Right ventricle myocardium inferior (tissue), 1 donor: ENCODE results near the gene ITGA1. TPM values are rescaled to one million over a fixed set of nuclear protein-coding genes. Genes with fewer than 3 reads are reported as not detected.
"Not testable (repeated sequence)": the region's sequence is repeated elsewhere in the genome, so short reads cannot be mapped to it uniquely, and the experiment has no call there.

Experiments used
- ATAC-seq: fragments of 200-7000 bp; cut with Tn5 transposase; one replicate; pipeline ENCODE4 v1.9.1; 2020; ENCODE audit warnings: mild to moderate bottlenecking, moderate library complexity
- DNase-seq: peaks from one replicate; pipeline ENCODE4 v3.0.0; 2021; ENCODE audit errors: missing footprints
- intact Hi-C: fragments of 100-400 bp; cut with DNase I; formaldehyde crosslinking; loops from one replicate; pipeline ENCODE4 v1.11.0; 2022
- total RNA-seq: library from RNA; stranded (reverse); fragmentation: NEBNext Ultra II Directional; extraction: Animal tissue kit (Norgen Biotek cat#: 25700); gene quantifications from one replicate; pipeline ENCODE4 v1.2.1, GENCODE V29; 2021
- donor health status: DM: no; HTN: yes; CAD: no; lungs with severe emphysema.

The ITGA1 gene
- total RNA-seq, 1 donor from 2014 or later, result 29.9 TPM

DNA sequence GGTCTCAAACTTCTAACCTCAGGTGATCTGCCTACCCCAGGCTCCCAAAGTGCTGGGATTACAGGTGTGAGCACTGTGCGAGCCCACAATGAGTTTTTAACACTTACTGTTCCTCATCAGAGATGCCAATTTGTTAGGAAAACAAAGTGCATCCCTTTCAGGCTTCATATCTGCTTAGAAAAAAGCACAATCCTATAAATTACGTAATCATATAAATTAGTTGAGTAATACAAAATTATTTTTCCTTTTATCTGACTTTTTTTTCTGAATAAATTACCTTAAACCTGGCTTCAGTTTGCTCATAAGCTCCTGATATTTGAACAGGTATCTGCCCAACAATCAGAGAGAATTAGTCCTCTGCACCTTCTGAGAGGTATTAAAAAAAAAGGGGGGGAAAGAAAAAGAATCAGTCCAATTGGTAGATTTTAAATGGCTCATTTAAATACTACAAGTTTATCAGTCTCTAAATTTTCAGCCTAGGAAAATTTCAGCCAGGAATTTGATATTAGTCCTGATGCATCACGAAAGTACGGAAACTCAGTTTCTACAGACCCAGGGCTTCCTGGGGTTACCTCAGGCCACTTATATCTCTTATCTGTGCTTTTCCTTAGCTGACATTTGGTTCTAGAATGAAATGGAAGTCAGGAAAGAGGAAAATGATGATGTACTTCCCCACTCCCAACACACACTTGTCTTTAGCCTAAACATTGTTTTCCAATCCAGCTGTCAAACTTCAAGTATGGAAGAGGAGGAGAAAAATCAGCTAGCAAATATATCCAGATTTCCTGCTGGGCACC is 26.8 kb downstream of the ITGA1 start:
- intact Hi-C loops, result no loop called here
- DNase-seq, result no peak
- ATAC-seq, result no peak

DNA sequence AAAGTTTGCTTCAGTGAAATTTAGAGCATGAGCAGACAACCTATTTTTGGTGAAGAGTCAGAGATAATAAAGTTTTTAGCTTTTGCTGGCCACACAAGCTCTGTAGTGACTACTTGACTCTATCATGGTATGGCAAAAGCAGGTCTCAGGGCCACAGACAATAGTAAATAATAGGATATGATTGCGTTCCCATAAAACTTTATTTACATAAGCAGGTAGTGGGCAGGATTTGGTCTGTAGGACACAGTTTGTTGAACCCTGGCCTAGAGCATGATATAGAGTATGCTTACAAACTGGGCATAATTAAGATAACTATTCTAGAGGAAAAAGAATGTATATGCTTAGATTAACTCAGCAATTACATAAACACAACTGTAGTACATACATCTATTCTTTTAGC is 30.1 kb downstream of the ITGA1 start:
- ATAC-seq, result no peak
- DNase-seq, result no peak
- intact Hi-C loops, result no loop called here

DNA sequence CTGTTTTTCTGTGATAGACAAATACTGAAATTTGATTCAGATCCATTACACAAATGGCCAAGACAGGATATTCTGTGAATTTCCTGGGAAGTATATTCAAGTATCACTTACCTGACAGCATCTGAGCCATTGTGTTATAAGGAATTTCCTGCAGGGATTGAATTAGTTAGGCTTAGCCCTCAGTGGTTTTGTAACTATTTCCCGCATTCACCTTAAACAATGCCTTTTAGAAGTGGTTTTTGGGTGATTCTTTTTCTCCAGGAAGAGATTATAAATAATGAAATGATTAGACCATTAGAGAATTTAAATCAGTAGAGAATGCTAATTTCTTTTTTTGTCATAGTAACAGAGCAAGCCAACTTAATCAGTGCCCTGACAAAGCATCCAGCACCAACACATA is 30.6 kb downstream of the ITGA1 start:
- ATAC-seq (no peak), DNase-seq (no peak)
- intact Hi-C loops, result no loop called here

GRCh38 chr5:52818807-52819206 is 31.1 kb downstream of the ITGA1 start:
- not testable (repeated sequence) for ATAC-seq

DNA sequence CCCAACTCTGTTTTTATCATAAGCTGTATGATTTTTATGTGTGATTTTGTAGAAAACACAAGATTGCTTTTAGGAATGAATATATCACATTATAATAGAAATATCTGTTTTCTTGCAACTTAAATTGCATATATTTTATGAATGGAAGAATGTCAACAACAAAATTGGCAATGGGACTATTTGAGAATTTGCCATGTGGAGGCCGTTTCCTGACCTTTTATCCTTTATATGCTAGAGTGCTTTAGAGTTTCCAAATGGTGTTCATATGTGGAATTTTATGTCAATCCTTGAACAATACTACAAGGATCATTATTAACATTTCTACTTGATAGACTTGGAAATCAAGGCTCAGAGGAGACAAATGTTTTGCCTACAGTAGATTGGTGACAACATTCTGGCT is 34.2 kb downstream of the ITGA1 start:
- intact Hi-C loops, result no loop called here
- no peak for DNase-seq

More at GRCh38 chr5:52818807-52819206, 31.1 kb downstream of the ITGA1 start:
- DNase-seq, intact Hi-C loops: not testable (repeated sequence)

GRCh38 chr5:52822437-52822836 is 34.7 kb downstream of the ITGA1 start:
- DNase-seq (peak; percentile 83), ATAC-seq (peak; percentile 97)
- intact Hi-C loops, result no loop called here

More for the DNA sequence above, 34.2 kb downstream of the ITGA1 start:
- ATAC-seq, result no peak

GRCh38 chr5:52824827-52825226 is 37.1 kb downstream of the ITGA1 start:
- DNase-seq (no peak), ATAC-seq (no peak)
- intact Hi-C loops, result no loop called here

GRCh38 chr5:52825826-52826225 is 38.1 kb downstream of the ITGA1 start:
- intact Hi-C loops, result no loop called here
- ATAC-seq (no peak), DNase-seq (no peak)

- ATAC-seq (no peak), DNase-seq (no peak)
- intact Hi-C loops, result no loop called here
Observed at GRCh38 chr5:52827815-52828214, 40.1 kb downstream of the ITGA1 start.

- intact Hi-C loops, result no loop called here
- DNase-seq (no peak), ATAC-seq (no peak)
Observed at GRCh38 chr5:52829664-52830063, 41.9 kb downstream of the ITGA1 start.

- no peak for ATAC-seq
- no peak for DNase-seq
Observed at GRCh38 chr5:52830650-52831049, 42.9 kb downstream of the ITGA1 start.

DNA sequence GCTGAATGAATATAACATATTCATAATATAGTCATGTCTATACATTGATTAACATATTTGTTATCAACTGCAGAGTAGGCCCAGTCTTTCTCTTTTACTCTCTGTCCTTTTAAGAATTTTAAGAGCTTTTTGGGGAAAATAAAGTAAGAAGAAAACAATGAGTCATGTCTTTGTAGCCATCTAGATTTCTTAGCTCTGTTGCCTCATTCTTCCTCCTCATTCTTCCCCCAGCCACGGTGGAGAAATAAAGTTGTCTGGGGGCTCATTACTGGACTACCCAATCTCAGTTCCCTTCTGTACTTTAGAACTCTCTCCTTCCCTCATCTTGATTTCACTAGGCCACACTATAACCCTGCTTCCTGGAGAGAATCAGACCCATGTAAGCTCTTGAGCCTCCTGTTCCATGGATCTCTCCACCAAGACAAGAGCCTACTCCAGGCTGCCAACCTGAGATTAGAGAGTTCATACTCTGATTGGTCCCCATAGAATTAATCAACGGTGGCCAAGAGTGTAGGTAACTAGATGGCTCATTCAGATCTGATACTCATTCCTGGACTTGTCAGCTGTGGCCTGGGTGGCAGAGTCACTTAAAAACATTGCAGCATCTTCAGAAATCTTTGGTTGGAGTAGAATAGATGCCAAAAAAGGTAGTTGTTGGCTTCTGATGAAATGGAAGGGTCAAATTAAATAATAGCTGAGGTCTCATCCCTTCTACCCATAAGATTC is 44.2 kb downstream of the ITGA1 start:
- DNase-seq (no peak), ATAC-seq (no peak)
- intact Hi-C loops, result no loop called here

More at GRCh38 chr5:52830650-52831049, 42.9 kb downstream of the ITGA1 start:
- intact Hi-C loops, result no loop called here

DNA sequence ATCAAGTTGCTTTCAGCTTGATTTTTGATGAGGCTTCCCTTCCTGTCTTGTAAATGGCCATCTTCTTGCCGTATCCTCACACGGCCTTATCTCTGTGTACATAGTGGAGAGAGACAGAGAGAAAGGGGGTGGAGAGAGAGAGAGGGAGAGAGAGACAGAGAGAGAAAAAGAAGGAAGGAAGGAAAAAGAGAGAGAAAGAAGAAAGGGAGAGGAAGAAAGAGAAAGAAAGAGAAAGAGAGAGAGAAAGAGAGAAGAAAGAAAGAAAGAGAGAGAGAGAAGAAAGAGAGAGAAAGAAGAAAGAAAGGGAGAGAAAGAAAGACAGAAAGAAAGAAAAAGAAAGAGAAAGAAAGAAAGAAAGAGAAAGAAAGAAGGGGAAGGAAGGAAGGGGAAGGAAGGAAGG is 46.6 kb downstream of the ITGA1 start:
- intact Hi-C loops, result no loop called here
- DNase-seq, result no peak
- no peak for ATAC-seq

DNA sequence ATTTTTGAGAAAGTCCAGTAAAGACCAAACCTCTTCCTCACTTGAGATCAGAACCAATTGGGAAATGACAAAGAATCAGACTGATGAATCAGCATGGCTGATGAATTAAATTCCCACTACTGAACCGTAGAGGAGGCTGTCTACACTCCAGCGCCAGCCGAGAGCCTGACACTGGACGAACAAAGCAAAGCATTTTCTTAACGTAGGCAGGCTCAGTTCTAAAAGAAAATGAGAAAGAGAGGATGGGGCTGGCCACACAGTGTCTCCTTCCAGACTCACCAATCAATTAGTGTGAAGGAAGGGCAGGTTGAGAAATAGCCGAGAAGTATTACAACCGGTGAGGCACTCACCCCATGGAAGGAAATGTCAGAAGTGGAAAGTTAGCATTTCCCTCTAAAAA is 49.4 kb downstream of the ITGA1 start:
- DNase-seq, result no peak
- ATAC-seq, result peak; percentile 8
- intact Hi-C loops, result loop anchor here (5.0 kb wide), 1 partner anchor 50 kb away; the partner anchor contains the start of genes ITGA1 and PELO

DNA sequence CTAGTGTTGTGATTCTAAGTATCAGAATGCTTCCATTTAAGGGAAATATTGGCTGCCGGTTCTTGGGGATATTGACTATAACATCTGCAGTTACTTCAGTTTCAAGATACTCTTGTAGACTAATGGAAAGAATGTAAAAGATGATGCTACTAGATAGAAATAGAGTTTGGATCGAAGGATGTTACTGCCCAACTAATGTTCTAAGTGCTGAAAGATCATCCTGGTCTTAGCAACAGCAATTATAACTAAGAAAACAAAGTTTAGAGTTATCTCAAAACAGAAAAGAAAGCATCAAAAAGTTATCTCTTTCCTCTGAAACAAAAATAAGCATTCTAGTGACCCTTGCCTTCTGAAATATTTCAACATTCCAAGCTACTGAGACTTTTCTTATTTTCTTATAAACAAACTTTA is 49.9 kb downstream of the ITGA1 start:
- intact Hi-C loops, result loop anchor here (5.0 kb wide), 1 partner anchor 50 kb away; the partner anchor contains the start of genes ITGA1 and PELO
- ATAC-seq, result no peak
- DNase-seq, result no peak

- ATAC-seq (no peak), DNase-seq (no peak)
- intact Hi-C loops, result loop anchor here (5.0 kb wide), 1 partner anchor 51 kb away; the partner anchor contains the start of genes ITGA1 and PELO
Observed at GRCh38 chr5:52838326-52839015, 50.8 kb downstream of the ITGA1 start.

DNA sequence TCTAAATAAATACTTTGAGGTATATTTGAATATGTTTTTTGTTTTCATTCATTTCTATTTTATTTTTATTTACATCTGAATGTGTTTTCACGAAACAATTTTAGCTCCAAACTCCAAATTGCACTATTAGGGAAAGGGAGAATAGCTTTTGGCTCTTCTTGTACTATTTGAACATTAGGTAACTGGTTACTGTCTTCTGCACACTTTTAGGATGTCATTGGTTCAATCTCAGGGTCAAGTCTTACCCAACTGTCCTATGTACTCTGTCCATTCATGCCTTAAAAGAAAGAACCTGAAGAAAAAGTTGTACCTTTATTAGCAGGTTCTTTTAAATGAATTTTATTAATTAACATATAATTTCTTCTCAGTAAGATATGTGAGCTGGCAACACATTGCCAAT is 51.6 kb downstream of the ITGA1 start:
- intact Hi-C loops, result loop anchor here (5.0 kb wide), 1 partner anchor 52 kb away; the partner anchor contains the start of genes ITGA1 and PELO
- DNase-seq, result no peak
- no peak for ATAC-seq

DNA sequence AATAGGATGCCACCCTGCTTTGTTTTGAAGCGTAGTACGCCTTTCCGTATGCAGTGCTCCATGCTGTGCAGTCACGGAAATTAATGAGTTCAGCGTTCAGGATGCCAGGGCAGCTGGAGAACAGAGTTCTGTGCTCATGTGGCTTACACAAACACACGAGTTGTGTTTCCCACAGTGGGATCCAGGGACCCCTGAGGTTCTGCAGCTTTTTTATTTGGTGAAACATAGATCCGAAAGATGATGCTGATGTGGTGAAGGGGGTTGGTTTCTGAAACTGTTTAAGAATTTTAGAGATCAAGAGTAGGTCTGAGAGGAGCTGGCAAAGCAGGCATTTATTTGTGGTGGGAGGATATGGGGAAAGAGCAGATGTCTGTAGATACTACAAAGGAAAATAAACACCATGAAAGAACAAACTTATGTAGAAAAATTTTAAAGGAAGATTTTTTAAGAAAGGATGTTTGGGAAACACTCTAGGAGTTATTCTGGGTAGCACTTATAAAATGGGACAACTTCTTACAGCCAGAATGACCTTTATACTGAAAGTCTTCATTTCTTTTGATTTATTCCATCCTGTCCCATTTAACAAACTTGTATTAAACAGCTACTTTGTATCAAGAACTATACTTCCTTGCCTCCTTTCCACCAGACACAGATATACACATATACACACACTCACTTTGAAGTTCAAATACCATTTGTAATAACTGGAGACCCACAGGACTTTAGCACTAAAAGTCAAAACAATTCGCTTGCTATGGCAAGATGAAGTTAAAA is 52.7 kb downstream of the ITGA1 start:
- ATAC-seq (no peak), DNase-seq (no peak)

GRCh38 chr5:52841114-52841513 is 53.4 kb downstream of the ITGA1 start:
- ATAC-seq (no peak), DNase-seq (no peak)
- intact Hi-C loops, result no loop called here

More for the DNA sequence above, 52.7 kb downstream of the ITGA1 start:
- intact Hi-C loops, result no loop called here
